Tibial artery (tissue), 4 donors: ENCODE data around the gene ZNF805.
A peak's percentile ranks its signal among the peaks of the same experiment; 100 is the strongest.

Source experiments
- DNase-seq, 2 donors: peaks; one replicate each; pipeline ENCODE4 v3.0.0-alpha.2; 2019
- H3K27ac ChIP-seq, 2 donors: fragments of 200-600 bp; sonication (generic) in 1 of 2; 1 replicate in 1 of 2; 2 replicates in 1 of 2; pipeline ENCODE4 v1.5.1; 2018 to 2019; ENCODE audit warnings: mild to moderate bottlenecking in 1 of 2
- H3K27me3 ChIP-seq, 2 donors: fragments of 200-600 bp; sonication (generic) in 1 of 2; one replicate each; pipeline versions ENCODE4 v1.5.1 to v1.6.0; 2016 to 2019
- H3K36me3 ChIP-seq, 3 donors: fragments of 200-600 bp; sonication (generic) in 2 of 3; one replicate each; pipeline ENCODE4 v1.5.1; 2016 to 2019; ENCODE audit warnings: mild to moderate bottlenecking in 2 of 3
- H3K4me1 ChIP-seq, 4 donors: fragments of 200-600 bp; sonication (generic) in 2 of 4; 1 replicate in 3 of 4; 2 replicates in 1 of 4; pipeline ENCODE4 v1.5.1; 2016 to 2019
- H3K4me3 ChIP-seq, 2 donors: fragments of 200-600 bp; sonication (generic) in 1 of 2; 1 replicate in 1 of 2; 2 replicates in 1 of 2; pipeline ENCODE4 v1.5.1; 2018 to 2019; ENCODE audit warnings: mild to moderate bottlenecking in 2 of 2
- H3K9me3 ChIP-seq, 3 donors: fragments of 200-600 bp; sonication (generic) in 1 of 3; one replicate each; pipeline ENCODE4 v1.5.1; 2016 to 2019
- intact Hi-C: fragments of 100-400 bp; cut with DNase I; formaldehyde crosslinking; loops from one replicate; pipeline ENCODE4 v1.15.0; 2023; ENCODE audit warnings: low total_unique reads
- TF ChIP-seq, protein P1 (sequence below), 2 experiments: fragments of 200-600 bp in 1 of 2; fragments of 450-650 bp in 1 of 2; IDR thresholded peaks; one replicate each; pipeline ENCODE4 v1.5.1; 2017 to 2019; ENCODE audit warnings: antibody characterized with exemption in 2 of 2, mild to moderate bottlenecking in 1 of 2, moderate library complexity in 1 of 2

Gene ZNF805

DNA sequence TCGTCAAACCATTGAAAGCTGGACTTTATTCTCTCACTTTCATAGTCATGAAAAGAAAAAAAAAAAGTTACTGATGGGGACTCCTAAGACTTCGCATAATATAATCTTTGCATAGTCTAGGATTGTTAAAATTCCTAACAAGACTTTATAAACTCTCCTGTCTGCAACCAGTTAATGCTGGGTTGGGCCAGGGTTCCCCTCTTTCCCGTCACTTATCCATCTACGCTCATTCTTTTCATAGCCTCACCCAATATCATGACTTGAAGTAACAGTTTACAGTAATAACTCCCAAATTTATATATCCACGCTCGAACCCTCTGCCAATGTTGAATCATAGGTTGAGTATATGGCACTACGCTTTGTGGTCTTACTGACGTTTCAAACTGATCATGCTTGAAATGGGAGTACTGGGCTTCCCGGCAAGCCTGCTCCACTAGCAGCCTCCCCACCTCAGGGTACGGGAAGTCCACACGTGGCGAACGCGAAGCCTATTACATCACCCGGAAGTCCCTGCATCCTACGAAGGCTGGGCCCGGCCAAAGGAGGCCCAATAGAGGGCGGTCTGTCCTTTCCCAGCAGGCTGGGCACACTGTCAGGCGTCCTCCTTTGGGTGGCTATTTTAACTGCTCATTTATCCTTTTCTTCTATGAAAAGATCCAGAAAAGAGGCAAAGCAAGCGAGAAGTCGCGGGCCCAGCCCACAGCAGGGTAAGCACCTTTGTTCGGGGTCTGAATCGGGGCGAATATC is 39.2 kb downstream of the ZNF805 start:
- no peaks in the 10 kb centered on the region for H3K27me3 ChIP-seq
- intact Hi-C loops: loop anchor here (5.0 kb wide), 1 partner anchor 37 kb away; the partner anchor contains the start of gene ZNF805
- peaks cover 11 to 22% (median 15%) of the 10 kb centered on the region in 3 donors for H3K36me3 ChIP-seq
- TF ChIP-seq, protein P1, sequence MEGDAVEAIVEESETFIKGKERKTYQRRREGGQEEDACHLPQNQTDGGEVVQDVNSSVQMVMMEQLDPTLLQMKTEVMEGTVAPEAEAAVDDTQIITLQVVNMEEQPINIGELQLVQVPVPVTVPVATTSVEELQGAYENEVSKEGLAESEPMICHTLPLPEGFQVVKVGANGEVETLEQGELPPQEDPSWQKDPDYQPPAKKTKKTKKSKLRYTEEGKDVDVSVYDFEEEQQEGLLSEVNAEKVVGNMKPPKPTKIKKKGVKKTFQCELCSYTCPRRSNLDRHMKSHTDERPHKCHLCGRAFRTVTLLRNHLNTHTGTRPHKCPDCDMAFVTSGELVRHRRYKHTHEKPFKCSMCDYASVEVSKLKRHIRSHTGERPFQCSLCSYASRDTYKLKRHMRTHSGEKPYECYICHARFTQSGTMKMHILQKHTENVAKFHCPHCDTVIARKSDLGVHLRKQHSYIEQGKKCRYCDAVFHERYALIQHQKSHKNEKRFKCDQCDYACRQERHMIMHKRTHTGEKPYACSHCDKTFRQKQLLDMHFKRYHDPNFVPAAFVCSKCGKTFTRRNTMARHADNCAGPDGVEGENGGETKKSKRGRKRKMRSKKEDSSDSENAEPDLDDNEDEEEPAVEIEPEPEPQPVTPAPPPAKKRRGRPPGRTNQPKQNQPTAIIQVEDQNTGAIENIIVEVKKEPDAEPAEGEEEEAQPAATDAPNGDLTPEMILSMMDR (IDR thresholded peaks at IDR 0.05): peak; percentile 19
- H3K4me1 ChIP-seq: peaks cover 0 to 28% (median 20%) of the 10 kb centered on the region in 4 donors
- H3K27ac ChIP-seq: peak overlapping the region; percentile 97 to 99
- no peaks in the 10 kb centered on the region for H3K9me3 ChIP-seq
- H3K4me3 ChIP-seq: peak overlapping the region; percentile 70 to 98
- DNase-seq: peak; percentile 90 to 95

GRCh38 chr19:57280165-57280961 is 39.9 kb downstream of the ZNF805 start, which contains the start of gene ZNF460:
Gene ZNF460 (plus strand): TSS chr19:57280485. CDS start chr19:57280807, 322 bp downstream.
- DNase-seq: peak; percentile 96 to 98
- peaks cover 0 to 28% (median 20%) of the 10 kb centered on the region in 4 donors for H3K4me1 ChIP-seq
- TF ChIP-seq, protein P1 (IDR thresholded peaks at IDR 0.05): no peak
- H3K4me3 ChIP-seq: peak within 1 kb of the TSS; percentile 70 to 98
- H3K27ac ChIP-seq: peak within 1 kb of the TSS; percentile 97 to 99
- H3K9me3 ChIP-seq: peaks cover 0 to 6% (median 0%) of the 10 kb centered on the region in 3 donors
- peaks cover 19 to 25% (median 19%) of the 10 kb centered on the region in 3 donors for H3K36me3 ChIP-seq
- intact Hi-C loops: loop anchor here (5.0 kb wide), 1 partner anchor 38 kb away; the partner anchor contains the start of gene ZNF805
- H3K27me3 ChIP-seq: no peaks in the 10 kb centered on the region

DNA sequence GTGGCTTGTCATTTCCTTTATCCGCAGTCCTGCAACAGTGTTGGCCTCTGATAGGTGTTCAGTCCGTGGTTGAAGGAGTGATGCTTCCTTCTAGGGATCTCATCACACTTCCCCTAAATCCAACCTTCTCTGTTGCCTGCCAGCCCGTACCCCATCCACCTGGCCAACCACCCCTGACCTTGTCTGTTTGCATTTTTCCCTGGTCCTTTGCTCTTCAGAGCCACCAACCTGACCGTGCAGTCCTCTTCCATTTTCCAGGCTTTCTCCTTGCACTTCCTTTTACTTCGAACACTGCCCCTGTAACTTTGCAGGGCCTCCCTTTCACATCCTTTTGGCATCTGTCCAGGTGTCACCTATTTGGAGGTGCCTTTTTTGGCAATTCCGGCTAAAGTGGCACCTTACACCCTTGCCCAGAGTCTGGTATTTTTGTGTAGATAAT is 40.5 kb downstream of the ZNF805 start:
- H3K4me1 ChIP-seq: peaks cover 0 to 28% (median 20%) of the 10 kb centered on the region in 4 donors
- H3K9me3 ChIP-seq: peaks cover 0 to 6% (median 0%) of the 10 kb centered on the region in 3 donors
- H3K27me3 ChIP-seq: no peaks in the 10 kb centered on the region
- intact Hi-C loops: loop anchor here (5.0 kb wide), 1 partner anchor 39 kb away; the partner anchor contains the start of gene ZNF805
- TF ChIP-seq, protein P1 (IDR thresholded peaks at IDR 0.05): no peak
- peak overlapping the region; percentile 70 to 98 for H3K4me3 ChIP-seq
- H3K36me3 ChIP-seq: peaks cover 25 to 32% (median 25%) of the 10 kb centered on the region in 3 donors
- peak overlapping the region; percentile 97 to 99 for H3K27ac ChIP-seq
- no peak for DNase-seq

GRCh38 chr19:57282011-57282643 is 41.7 kb downstream of the ZNF805 start:
- Histone ChIP-seq H3K27me3 (no peaks in the 10 kb centered on the region), H3K27ac (no peak overlapping the region), H3K36me3 (peaks cover 36 to 40% (median 37%) of the 10 kb centered on the region in 3 donors), H3K9me3 (peaks cover 0 to 16% (median 0%) of the 10 kb centered on the region in 3 donors), H3K4me3 (peak overlapping the region; percentile 70 to 98), H3K4me1 (peaks cover 0 to 28% (median 20%) of the 10 kb centered on the region in 4 donors)
- TF ChIP-seq, protein P1 (IDR thresholded peaks at IDR 0.05): no peak
- no peak for DNase-seq
- intact Hi-C loops: loop anchor here (5.0 kb wide), 1 partner anchor 40 kb away; the partner anchor contains the start of gene ZNF805

GRCh38 chr19:57288373-57288772 is 47.9 kb downstream of the ZNF805 start:
- no peak for DNase-seq
- Histone ChIP-seq H3K9me3 (peaks cover 3 to 76% (median 38%) of the 10 kb centered on the region in 3 donors), H3K4me1 (no peaks in the 10 kb centered on the region), H3K27ac (no peak overlapping the region), H3K4me3 (no peak overlapping the region), H3K36me3 (peaks cover 99% of the 10 kb centered on the region in 3 donors), H3K27me3 (no peaks in the 10 kb centered on the region)
- TF ChIP-seq, protein P1 (IDR thresholded peaks at IDR 0.05): no peak
- intact Hi-C loops: no loop called here
